ENCODE results near the gene MAP6D1.

GRCh38 chr3:183822631-183823030 lies 2.7 kb downstream of the MAP6D1 start:
- TF ChIP-seq EZH2phosphoT487 (IDR thresholded peaks at IDR 0.05; ENCODE audit: borderline replicate concordance, low read length) (no peak), CTCF (conservative IDR thresholded peaks at IDR 0.05; ENCODE audit: low read depth, low read length) (no peak), EZH2 (IDR thresholded peaks at IDR 0.05; ENCODE audit: low read length, unreplicated experiment) (no peak)

Data from PC-3 (cell line).